PC-9 (cell line): ENCODE results near the gene CCDC92.

Experiments used
- CTCF ChIP-seq: fragments of 200-600 bp; sonication (generic); conservative IDR thresholded peaks from 2 replicates; pipeline ENCODE4 v1.6.1; 2017; ENCODE audit warnings: mixed run types, antibody characterized with exemption, mild to moderate bottlenecking, moderate library complexity
- EZH2 ChIP-seq: fragments of 200-600 bp; sonication (generic); IDR thresholded peaks from 2 replicates; pipeline ENCODE4 v1.8.0; 2017; ENCODE audit warnings: antibody characterized with exemption, low read depth

GRCh38 chr12:124022161-124022560 is 49.5 kb upstream of the CCDC92 start:
- no peak for TF ChIP-seq CTCF
- TF ChIP-seq EZH2, result no peak
